ENCODE measurements around the gene VAC14.
"Not testable (repeated sequence)": the region's sequence is repeated elsewhere in the genome, so short reads cannot be mapped to it uniquely, and the experiment has no call there.

Gene VAC14

DNA sequence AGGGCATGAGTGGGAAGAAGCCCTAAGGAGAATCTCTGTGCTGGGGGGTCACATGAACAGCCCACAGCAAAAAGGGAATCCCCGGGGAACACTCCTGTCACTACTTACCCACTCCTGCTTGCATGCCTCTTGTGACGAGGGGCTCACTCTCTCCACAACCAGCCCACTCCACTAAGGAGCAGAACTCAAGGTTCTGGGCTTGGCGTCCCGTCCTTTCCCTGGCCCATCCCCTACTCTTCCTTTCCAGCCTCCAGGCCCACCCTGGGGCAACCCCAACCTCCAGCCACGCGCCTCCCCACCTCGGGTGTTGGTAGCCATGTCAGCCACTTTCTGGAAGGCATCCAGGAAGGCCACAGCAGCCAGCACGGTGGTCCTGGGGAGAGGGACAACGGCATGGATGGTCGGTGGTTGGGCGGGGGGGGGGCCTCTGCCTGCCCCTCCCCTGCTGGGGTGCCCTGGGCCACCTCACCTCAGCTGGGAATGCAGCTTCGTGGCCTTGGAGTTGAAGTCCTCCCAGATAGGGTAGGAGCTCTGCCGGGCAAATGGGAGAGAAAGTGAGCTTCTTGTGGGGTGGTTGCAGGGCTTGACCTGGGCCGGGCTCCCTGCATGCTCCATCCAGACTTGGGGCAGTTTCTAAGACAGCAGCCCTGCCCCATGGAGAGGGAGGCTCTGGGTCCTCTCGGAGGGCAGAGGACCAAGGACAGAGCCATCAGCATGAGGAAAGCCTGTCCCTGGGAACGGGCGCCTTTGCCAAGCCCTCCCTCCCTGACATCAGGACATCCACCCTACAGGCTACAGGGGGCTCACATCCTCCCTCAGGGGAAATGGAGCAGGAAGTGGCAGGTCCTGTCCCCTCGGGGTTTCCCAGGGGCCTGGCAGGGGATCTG, 120.2 kb downstream of the VAC14 start:
- peak overlapping the region in 14 of 21 experiments; percentile 3 to 94 (median 66) for H3K27ac ChIP-seq
- no peak overlapping the region for H3K4me3 ChIP-seq

- Histone ChIP-seq H3K4me3 (no peak overlapping the region), H3K27ac (peak overlapping the region in 3 of 21 experiments; percentile 66 to 94 (median 84))
Observed at GRCh38 chr16:70679671-70680494, 121.1 kb downstream of the VAC14 start.

GRCh38 chr16:70678898-70679670, 121.9 kb downstream of the VAC14 start:
- H3K4me3 ChIP-seq = no peak overlapping the region

GRCh38 chr16:70678121-70678897, 122.6 kb downstream of the VAC14 start:
- Histone ChIP-seq H3K27ac (peak overlapping the region in 2 of 21 experiments; percentile 2 to 31), H3K4me3 (no peak overlapping the region)

More at GRCh38 chr16:70678898-70679670, 121.9 kb downstream of the VAC14 start:
- H3K27ac ChIP-seq = peak overlapping the region in 3 of 21 experiments; percentile 2 to 31 (median 6)

- no peak overlapping the region for H3K4me3 ChIP-seq
- H3K27ac ChIP-seq = no peak overlapping the region
Observed at GRCh38 chr16:70677499-70678120, 123.3 kb downstream of the VAC14 start.

DNA sequence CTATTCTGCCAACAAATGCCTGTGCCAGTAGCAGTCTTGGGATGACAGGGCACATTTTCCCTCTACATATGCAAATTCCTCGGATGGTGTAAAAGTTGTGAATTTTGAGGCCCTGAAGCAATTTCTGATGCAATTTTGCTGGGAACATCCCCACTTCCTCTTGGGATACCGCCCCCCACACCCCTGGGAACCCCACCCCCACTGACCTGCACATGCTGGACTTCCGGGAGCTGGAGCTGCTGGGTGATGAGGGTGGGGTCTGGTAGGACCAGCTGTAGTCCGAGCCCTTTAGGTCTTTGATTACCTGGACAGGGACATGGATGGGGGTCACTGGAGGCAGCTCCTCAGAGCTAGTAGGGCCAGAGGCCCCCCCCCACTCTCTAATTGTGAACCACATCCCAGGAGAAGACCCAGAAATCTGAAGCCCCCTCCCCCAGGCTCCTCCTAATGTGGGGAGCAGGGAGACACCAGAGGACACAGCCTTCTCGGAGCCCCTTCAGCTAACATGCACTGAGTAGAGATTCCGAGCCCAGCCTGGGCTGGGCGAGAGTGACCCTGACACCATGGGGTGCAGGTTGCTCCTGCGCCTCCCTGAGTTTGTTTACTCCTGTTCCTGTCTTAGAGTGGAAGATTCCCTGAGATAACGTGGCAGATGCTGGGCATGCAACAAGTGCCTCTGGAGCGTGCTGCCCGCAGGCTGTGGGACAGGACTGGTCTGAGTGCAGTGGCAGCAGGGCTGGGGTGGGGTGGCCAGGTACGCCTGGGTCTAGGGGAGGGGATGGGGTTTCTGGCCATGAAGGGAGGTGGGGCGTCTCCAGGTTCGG, 124.1 kb downstream of the VAC14 start:
- H3K27ac ChIP-seq = no peak overlapping the region
- H3K4me3 ChIP-seq = no peak overlapping the region

GRCh38 chr16:70675851-70676513, 125.0 kb downstream of the VAC14 start:
- Histone ChIP-seq H3K27ac (no peak overlapping the region), H3K4me3 (no peak overlapping the region)

DNA sequence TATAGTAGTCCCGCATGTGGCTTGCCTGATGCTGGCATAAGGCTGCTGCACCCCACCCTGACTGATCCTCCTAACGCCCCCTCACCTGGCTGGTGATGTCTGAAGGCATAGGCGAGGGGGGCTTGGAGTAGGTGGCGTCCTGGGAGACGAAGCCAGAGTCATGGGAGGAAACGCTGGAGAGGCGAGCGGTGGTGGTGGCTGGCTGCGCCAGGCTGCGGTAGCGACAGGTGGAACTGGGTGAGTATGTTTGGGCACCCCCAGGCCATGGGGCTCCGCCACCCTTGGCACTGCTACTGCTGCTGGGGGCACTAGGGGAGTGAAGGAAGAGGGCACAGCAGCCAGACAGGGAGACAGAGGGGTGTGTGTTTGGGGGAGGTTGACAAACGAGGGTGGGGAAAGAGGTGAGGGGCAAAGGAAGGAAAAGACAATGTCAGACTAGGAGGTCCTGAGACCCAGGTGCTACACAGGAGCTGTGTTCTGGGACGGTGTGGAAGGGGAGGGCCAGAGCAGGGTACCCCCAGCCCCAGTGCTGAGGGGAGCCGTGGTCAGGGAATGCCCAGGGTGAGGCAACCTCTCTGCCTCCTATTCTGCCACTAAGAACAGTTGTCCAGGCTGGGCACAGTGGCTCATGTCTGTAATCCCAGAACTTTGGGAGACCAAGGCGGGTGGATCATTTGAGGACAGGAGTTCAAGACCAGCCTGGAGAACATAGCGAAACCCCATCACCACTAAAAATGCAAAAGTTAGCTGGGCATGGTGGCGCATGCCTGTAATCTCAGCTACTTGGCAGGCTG, 126.5 kb downstream of the VAC14 start:
- Histone ChIP-seq H3K27ac (peak overlapping the region in 1 of 21 experiments; percentile 21), H3K4me3 (no peak overlapping the region)

DNA sequence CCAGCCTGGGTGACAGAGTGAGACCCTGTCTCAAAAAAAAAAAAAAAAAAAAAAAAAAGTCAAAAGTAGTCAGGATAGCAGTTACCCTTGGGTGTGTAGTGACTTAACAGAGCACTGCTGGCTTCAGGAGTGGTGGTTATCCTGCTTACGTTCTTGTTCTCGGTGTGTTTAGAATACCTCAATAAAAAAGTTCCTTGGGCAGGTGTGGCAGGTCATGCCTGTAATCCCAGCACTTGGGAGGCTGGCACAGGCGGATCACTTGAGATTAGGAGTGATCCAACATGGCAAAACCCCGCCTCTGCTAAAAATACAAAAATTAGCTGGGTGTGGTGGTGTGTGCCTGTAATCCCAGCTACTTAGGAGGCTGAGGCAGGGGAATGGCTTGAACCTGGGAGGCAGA, 130.0 kb downstream of the VAC14 start:
- not testable (repeated sequence) for H3K4me3 ChIP-seq, H3K27ac ChIP-seq

DNA sequence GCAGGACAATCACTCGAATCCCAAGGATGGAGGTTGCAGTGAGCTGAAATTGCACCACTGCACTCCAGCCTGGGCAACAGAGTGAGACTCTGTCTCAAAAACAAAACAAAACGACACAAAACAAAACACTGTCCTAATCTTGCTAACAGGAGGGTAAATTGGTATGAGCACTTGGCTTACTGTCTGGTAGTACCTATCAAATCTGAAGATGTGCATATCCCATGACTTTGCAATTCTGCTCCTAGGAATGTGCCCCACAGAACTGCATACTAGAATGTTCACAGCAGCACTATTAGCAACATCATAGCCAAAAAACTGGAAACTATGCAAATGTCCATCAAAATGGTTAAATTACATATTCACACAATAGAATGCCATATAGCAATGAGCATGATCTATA, 130.8 kb downstream of the VAC14 start:
- H3K27ac ChIP-seq = no peak overlapping the region
- no peak overlapping the region for H3K4me3 ChIP-seq

DNA sequence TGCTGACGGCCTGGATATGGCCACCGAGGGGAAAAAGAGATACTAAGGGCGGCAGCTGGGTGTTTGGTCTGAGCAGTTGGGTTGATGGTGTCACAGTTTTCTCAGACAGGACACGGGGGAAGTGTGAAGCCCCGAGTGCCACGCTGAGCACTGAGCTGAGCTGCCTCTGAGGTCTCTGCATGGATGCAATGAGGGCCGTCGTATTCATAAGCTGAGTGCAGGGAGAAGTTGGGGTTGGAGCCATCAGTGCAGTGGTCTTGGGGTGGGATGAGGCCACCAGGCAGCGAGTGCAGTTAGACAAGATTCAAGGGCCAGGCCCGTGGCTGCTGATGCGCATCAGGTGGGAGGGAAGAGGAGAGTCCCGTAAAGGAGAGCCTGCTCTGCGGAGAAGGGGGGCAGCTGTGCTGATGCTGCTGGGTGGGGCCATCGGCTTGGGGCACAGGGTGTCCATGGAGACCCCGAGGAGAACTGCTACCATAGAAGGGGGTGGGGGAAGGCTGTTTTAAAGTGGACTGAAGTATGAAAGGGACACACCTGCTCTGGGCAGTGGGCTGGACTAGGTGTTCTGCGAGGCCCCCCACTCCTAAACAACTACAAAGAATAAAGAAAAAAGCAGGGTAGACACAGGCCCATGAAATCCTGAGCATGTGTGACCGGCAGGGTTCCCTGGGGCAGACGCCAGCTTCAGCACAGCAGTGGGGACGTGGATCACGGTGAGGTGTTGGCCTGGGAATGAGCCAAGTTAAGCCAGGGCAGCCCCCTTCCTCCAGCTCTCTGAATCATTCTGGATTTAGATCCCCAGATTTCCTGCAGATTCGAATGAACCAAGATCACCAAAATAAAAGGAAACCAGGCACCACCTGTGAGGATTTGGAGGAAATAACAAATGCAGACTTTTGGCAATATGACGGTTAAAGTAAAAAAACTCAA, 134.9 kb downstream of the VAC14 start:
- H3K27ac ChIP-seq = no peak overlapping the region
- no peak overlapping the region for H3K4me3 ChIP-seq

GRCh38 chr16:70665113-70665694, 135.8 kb downstream of the VAC14 start:
- Histone ChIP-seq H3K4me3 (no peak overlapping the region), H3K27ac (no peak overlapping the region)

DNA sequence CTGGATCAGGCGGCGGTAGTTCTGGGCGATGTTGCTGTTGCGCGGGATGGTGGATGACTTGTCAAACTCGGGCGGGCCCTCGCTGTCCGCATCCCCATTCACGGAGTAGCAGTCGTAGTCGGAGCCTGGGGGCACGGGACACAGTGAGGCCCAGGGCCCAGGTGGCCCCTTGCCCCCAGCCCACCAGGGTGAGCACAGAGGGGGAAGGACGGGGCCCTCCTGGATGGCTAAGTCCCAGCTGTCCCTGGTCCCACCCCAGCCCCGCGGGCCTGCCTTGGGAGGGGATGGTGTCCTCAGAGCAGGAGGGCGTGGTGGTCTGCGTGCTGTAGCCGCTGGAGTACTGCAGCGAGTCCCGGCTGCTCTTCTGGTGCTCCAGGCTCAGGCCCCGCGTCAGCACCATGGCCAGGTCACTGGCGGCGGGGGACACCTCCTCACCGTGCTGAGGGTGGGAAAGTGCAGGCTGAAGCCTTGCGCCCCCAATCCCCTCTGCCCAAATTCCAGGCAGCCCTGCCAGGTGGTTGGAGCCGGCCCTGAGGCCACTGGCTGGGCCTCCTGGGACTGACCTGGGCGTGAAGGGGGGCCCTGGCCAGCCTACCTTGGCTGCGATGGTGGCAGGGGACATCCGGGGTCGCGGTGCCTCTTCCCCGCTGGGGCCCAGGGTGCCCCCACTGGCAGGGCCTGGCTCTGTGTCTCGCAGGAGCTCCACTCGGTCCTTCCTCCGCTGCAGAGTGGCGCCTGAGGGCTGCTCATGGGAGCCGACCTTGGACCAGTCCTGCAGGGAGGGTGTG, 136.4 kb downstream of the VAC14 start:
- H3K27ac ChIP-seq = no peak overlapping the region
- H3K4me3 ChIP-seq = no peak overlapping the region
